MCF 10A (cell line): ENCODE measurements around the gene THRA. TPM values are rescaled to one million over a fixed set of nuclear protein-coding genes. Genes with fewer than 3 reads are reported as not detected.

Experiments
- BruUV-seq: library from RNA; stranded (reverse); fragments of 400-500 nt; replicated peaks from 2 replicates; lab custom pipeline; 2021; lab: Mats Ljungman, UMichigan
- CTCF ChIA-PET: fragments of 300-600 bp; sonication (Branson Sonifier 250); formaldehyde crosslinking; extraction: SDS; loops from one replicate; lab custom pipeline; 2021; ENCODE audit warnings: antibody characterized with exemption, inconsistent platforms; lab: Yijun Ruan, JAX
- POLR2A ChIA-PET: fragments of 300-600, 350-650 bp; sonication (Branson Sonifier 250); formaldehyde crosslinking; extraction: SDS; loops from one replicate; lab custom pipeline; 2020; ENCODE audit warnings: antibody characterized with exemption, inconsistent platforms; lab: Yijun Ruan, JAX
- DNase-seq: peaks from one replicate; pipeline ENCODE4 v3.0.0-alpha.2; 2018; ENCODE audit not compliant: unreplicated experiment
- H3K27ac Mint-ChIP-seq: one replicate; pipeline ENCODE4 v1.8.0; 2022; ENCODE audit warnings: mild to moderate bottlenecking, low read depth, mixed read lengths; ENCODE audit not compliant: unreplicated experiment
- H3K27me3 Mint-ChIP-seq: one replicate; pipeline ENCODE4 v1.8.0; 2022; ENCODE audit warnings: mixed read lengths; ENCODE audit not compliant: insufficient read depth, unreplicated experiment
- H3K36me3 Mint-ChIP-seq: one replicate; pipeline ENCODE4 v1.8.0; 2022; ENCODE audit warnings: mild to moderate bottlenecking, moderate library complexity, mixed read lengths; ENCODE audit not compliant: insufficient read depth, unreplicated experiment
- H3K4me1 Mint-ChIP-seq: one replicate; pipeline ENCODE4 v1.8.0; 2022; ENCODE audit warnings: mixed read lengths; ENCODE audit not compliant: insufficient read depth, unreplicated experiment
- H3K4me3 Mint-ChIP-seq: one replicate; pipeline ENCODE4 v1.8.0; 2022; ENCODE audit warnings: mild to moderate bottlenecking, moderate library complexity, mixed read lengths; ENCODE audit not compliant: unreplicated experiment
- H3K9me3 Mint-ChIP-seq: one replicate; pipeline ENCODE4 v1.8.0; 2022; ENCODE audit warnings: mixed read lengths; ENCODE audit not compliant: unreplicated experiment
- CTCF ChIP-seq: fragments of 200-600 bp; IDR thresholded peaks from one replicate; pipeline ENCODE4 v1.8.0; 2022; ENCODE audit warnings: antibody characterized with exemption, mild to moderate bottlenecking; ENCODE audit not compliant: unreplicated experiment
- intact Hi-C: fragments of 100-400 bp; cut with micrococcal nuclease; formaldehyde crosslinking; loops from 2 replicates; pipeline ENCODE4 v1.14.1; 2022
- total RNA-seq: library from RNA; stranded (reverse); gene quantifications from 2 replicates; pipeline ENCODE4 v1.2.3, GENCODE V29; 2022

The THRA gene
- total RNA-seq, 1 experiment from 2014 or later = 6.4 TPM

GRCh38 chr17:40089077-40089895 lies 26.5 kb downstream of the THRA start:
- intact Hi-C loops = no loop called here
- no peak overlapping the region for H3K27ac Mint-ChIP-seq
- BruUV-seq = no TSS peak
- no peaks in the 10 kb centered on the region for H3K9me3 Mint-ChIP-seq
- H3K27me3 Mint-ChIP-seq = no peaks in the 10 kb centered on the region
- no peak for DNase-seq
- TF ChIP-seq CTCF = no peak
- peaks cover 49% of the 10 kb centered on the region for H3K36me3 Mint-ChIP-seq
- H3K4me3 Mint-ChIP-seq = no peak overlapping the region
- H3K4me1 Mint-ChIP-seq = no peaks in the 10 kb centered on the region
- ChIA-PET CTCF (interaction anchor here (0.6 to 3.0 kb wide), 4 partner anchors 9 to 190 kb away, joined by 3 to 14 read pairs (median 4); no protein-coding TSS in a partner anchor), POLR2A (interaction anchor here (0.7 to 1.4 kb wide), 3 partner anchors 10 to 63 kb away, joined by 3 to 8 read pairs (median 3); no protein-coding TSS in a partner anchor)

- Mint-ChIP-seq H3K27me3 (no peaks in the 10 kb centered on the region), H3K27ac (no peak overlapping the region), H3K4me1 (no peaks in the 10 kb centered on the region), H3K4me3 (no peak overlapping the region), H3K9me3 (no peaks in the 10 kb centered on the region), H3K36me3 (peaks cover 49% of the 10 kb centered on the region)
- ChIA-PET POLR2A (interaction anchor here (0.9 to 1.4 kb wide), 3 partner anchors 8 to 27 kb away, joined by 3 to 8 read pairs (median 6); partner anchors contain the start of gene THRA), CTCF (interaction anchor here (0.6 to 3.0 kb wide), 6 partner anchors 8 to 128 kb away, joined by 3 to 14 read pairs (median 4); partner anchors contain the start of gene GSDMA)
- TF ChIP-seq CTCF = no peak
- intact Hi-C loops = no loop called here
- BruUV-seq = no TSS peak
- DNase-seq = no peak
Measured at GRCh38 chr17:40090237-40091119, 27.7 kb downstream of the THRA start.

GRCh38 chr17:40091691-40092397 lies 29.1 kb downstream of the THRA start:
- Mint-ChIP-seq H3K9me3 (no peaks in the 10 kb centered on the region), H3K27ac (no peak overlapping the region), H3K4me1 (peaks cover 2% of the 10 kb centered on the region), H3K36me3 (peaks cover 60% of the 10 kb centered on the region), H3K4me3 (no peak overlapping the region), H3K27me3 (no peaks in the 10 kb centered on the region)
- no TSS peak for BruUV-seq
- no peak for DNase-seq
- POLR2A ChIA-PET = no interaction called here
- no peak for TF ChIP-seq CTCF
- CTCF ChIA-PET = interaction anchor here (0.6 to 0.7 kb wide), 4 partner anchors 13 to 77 kb away, joined by 3 to 4 read pairs (median 3); no protein-coding TSS in a partner anchor
- intact Hi-C loops = no loop called here
